Small intestine (tissue), 7 donors: ENCODE results near the gene AVEN. TPM values are rescaled to one million over a fixed set of nuclear protein-coding genes. Genes with fewer than 3 reads are reported as not detected.
"Not testable (repeated sequence)": the region's sequence is repeated elsewhere in the genome, so short reads cannot be mapped to it uniquely, and the experiment has no call there.

ENCODE experiments used
- DNase-seq, 2 donors: peaks; one replicate each; pipeline versions ENCODE4 v3.0.0 to v3.0.0-alpha.2; 2013
- FAIRE-seq: peaks from 2 replicates; lab custom pipeline; 2012; peaks lifted over from hg19 to GRCh38; lab: Jason Lieb, UNC
- H3K27ac ChIP-seq, 3 donors: one replicate each; pipeline ENCODE4 v1.5.1; 2013; ENCODE audit warnings: low read length in 2 of 3, mild to moderate bottlenecking in 2 of 3, control low read depth in 1 of 3, inconsistent platforms in 1 of 3, low read depth in 1 of 3, moderate library complexity in 1 of 3
- H3K27me3 ChIP-seq, 3 donors: one replicate each; pipeline ENCODE4 v1.6.1; 2013; ENCODE audit warnings: low read length in 3 of 3, inconsistent platforms in 1 of 3; ENCODE audit not compliant: control insufficient read depth in 3 of 3, insufficient read depth in 3 of 3
- H3K36me3 ChIP-seq, 3 donors: one replicate each; pipeline ENCODE4 v1.6.1; 2013; ENCODE audit warnings: low read length in 3 of 3, inconsistent platforms in 1 of 3, low read depth in 1 of 3, mild to moderate bottlenecking in 1 of 3, moderate library complexity in 1 of 3; ENCODE audit not compliant: control insufficient read depth in 3 of 3, insufficient read depth in 2 of 3
- H3K4me1 ChIP-seq, 3 donors: one replicate each; pipeline ENCODE4 v1.6.1; 2013; ENCODE audit warnings: low read length in 2 of 3, inconsistent platforms in 1 of 3, low read depth in 1 of 3, mild to moderate bottlenecking in 1 of 3, moderate library complexity in 1 of 3; ENCODE audit not compliant: control insufficient read depth in 3 of 3, insufficient read depth in 2 of 3
- H3K4me3 ChIP-seq, 3 donors: one replicate each; pipeline ENCODE4 v1.5.1; 2013; ENCODE audit warnings: low read length in 3 of 3, control low read depth in 1 of 3, inconsistent platforms in 1 of 3, low read depth in 1 of 3, mild to moderate bottlenecking in 1 of 3, moderate library complexity in 1 of 3
- H3K9me3 ChIP-seq, 2 donors: one replicate each; pipeline ENCODE4 v1.6.1; 2013; ENCODE audit warnings: low read depth in 1 of 2, low read length in 1 of 2; ENCODE audit not compliant: control insufficient read depth in 2 of 2, insufficient read depth in 1 of 2
- WGBS, 3 donors: extraction: QIAGEN DNeasy Blood & Tissue Kit; methylation state at CpG; one replicate each; pipeline ENCODE4 v1.1.7; 2013; 5-methylcytosine and 5-hydroxymethylcytosine counted together
- polyA plus RNA-seq, 4 donors: library from polyadenylated mRNA; stranded (reverse) in 3 of 4; unstranded in 1 of 4; fragments of 200-250 nt in 3 of 4; fragments of 120-200 nt in 1 of 4; gene quantifications; one replicate each; pipeline versions ENCODE4 v1.2.1 to v1.2.3, GENCODE V29; 2013
- donor health status: healthy with polysubstance abuse.
- donor health status: control.
- donor health status: control.
- donor health status: Bipolar disorder and iron deficiency.
- donor health status: healthy.

Gene AVEN
- polyA plus RNA-seq, 4 donors = 9.1 to 13.4 (median 12.8) TPM

- peaks cover 0 to 10% of the 10 kb centered on the region in 2 donors for H3K9me3 ChIP-seq
- WGBS, 3 donors = 79 to 86% (median 81%) methylated on average over 10 of the region's 10 CpGs
- no peak for DNase-seq
- H3K27ac ChIP-seq = no peak overlapping the region
- H3K36me3 ChIP-seq = no peaks in the 10 kb centered on the region
- H3K4me1 ChIP-seq = no peaks in the 10 kb centered on the region
- no peak for FAIRE-seq
- H3K4me3 ChIP-seq = no peak overlapping the region
- H3K27me3 ChIP-seq = no peaks in the 10 kb centered on the region
These were observed 6.8 kb downstream of the AVEN start for GRCh38 chr15:34031987-34032760.

- H3K27me3 ChIP-seq = no peaks in the 10 kb centered on the region
- H3K9me3 ChIP-seq = peaks cover 0 to 10% of the 10 kb centered on the region in 2 donors
- H3K27ac ChIP-seq = no peak overlapping the region
- no peaks in the 10 kb centered on the region for H3K4me1 ChIP-seq
- H3K4me3 ChIP-seq = no peak overlapping the region
- no peak for DNase-seq
- FAIRE-seq = no peak
- 53 to 57% (median 53%) methylated on average over 3 of the region's 3 CpGs for WGBS, 3 donors
- H3K36me3 ChIP-seq = no peaks in the 10 kb centered on the region
These were observed 11.4 kb downstream of the AVEN start for GRCh38 chr15:34027606-34028005.

GRCh38 chr15:34025252-34025651 is 13.8 kb downstream of the AVEN start:
- no peaks in the 10 kb centered on the region for H3K4me1 ChIP-seq
- no peak overlapping the region for H3K27ac ChIP-seq
- H3K36me3 ChIP-seq = no peaks in the 10 kb centered on the region
- WGBS, 3 donors = 75 to 92% (median 83%) methylated on average over 3 of the region's 3 CpGs
- no peak for FAIRE-seq
- no peak overlapping the region for H3K4me3 ChIP-seq
- DNase-seq = no peak
- H3K9me3 ChIP-seq = peaks cover 0 to 10% of the 10 kb centered on the region in 2 donors
- H3K27me3 ChIP-seq = no peaks in the 10 kb centered on the region

GRCh38 chr15:34023907-34024306 is 15.1 kb downstream of the AVEN start:
- H3K27ac ChIP-seq = no peak overlapping the region
- H3K4me3 ChIP-seq = no peak overlapping the region
- DNase-seq (no peak), FAIRE-seq (no peak)
- peaks cover 0 to 12% of the 10 kb centered on the region in 2 donors for H3K9me3 ChIP-seq
- no peaks in the 10 kb centered on the region for H3K27me3 ChIP-seq
- H3K36me3 ChIP-seq = no peaks in the 10 kb centered on the region
- no peaks in the 10 kb centered on the region for H3K4me1 ChIP-seq
- 69 to 72% (median 71%) methylated on average over 1 of the region's 1 CpG for WGBS, 3 donors

GRCh38 chr15:34019369-34019990 is 19.5 kb downstream of the AVEN start:
- DNase-seq = no peak
- no peaks in the 10 kb centered on the region for H3K27me3 ChIP-seq
- no peak overlapping the region for H3K4me3 ChIP-seq
- 93 to 99% (median 95%) methylated on average over 3 of the region's 3 CpGs for WGBS, 3 donors
- no peaks in the 10 kb centered on the region for H3K36me3 ChIP-seq
- H3K27ac ChIP-seq = no peak overlapping the region
- no peaks in the 10 kb centered on the region for H3K4me1 ChIP-seq
- peaks cover 0 to 2% of the 10 kb centered on the region in 2 donors for H3K9me3 ChIP-seq
- no peak for FAIRE-seq

GRCh38 chr15:34018738-34019137 is 20.3 kb downstream of the AVEN start:
- H3K36me3 ChIP-seq, H3K27me3 ChIP-seq, H3K4me1 ChIP-seq, H3K4me3 ChIP-seq, DNase-seq, H3K27ac ChIP-seq, H3K9me3 ChIP-seq, FAIRE-seq: not testable (repeated sequence)
- 96 to 97% (median 96%) methylated on average over 2 of the region's 2 CpGs for WGBS, 3 donors

- Histone ChIP-seq H3K4me1 (no peaks in the 10 kb centered on the region), H3K27ac (no peak overlapping the region), H3K36me3 (no peaks in the 10 kb centered on the region), H3K4me3 (no peak overlapping the region), H3K9me3 (peaks cover 0 to 2% of the 10 kb centered on the region in 2 donors), H3K27me3 (no peaks in the 10 kb centered on the region)
- DNase-seq (peak in 1 of 2 donors; percentile 52), FAIRE-seq (no peak)
- WGBS, 3 donors = 65 to 87% (median 77%) methylated on average over 16 of the region's 16 CpGs
These were observed 20.9 kb downstream of the AVEN start for GRCh38 chr15:34018021-34018645.

- 85 to 100% (median 90%) methylated on average over 2 of the region's 2 CpGs for WGBS, 3 donors
- no peak for DNase-seq
- Histone ChIP-seq H3K27ac (no peak overlapping the region), H3K9me3 (peaks cover 0 to 2% of the 10 kb centered on the region in 2 donors), H3K4me1 (no peaks in the 10 kb centered on the region), H3K4me3 (no peak overlapping the region), H3K36me3 (no peaks in the 10 kb centered on the region), H3K27me3 (no peaks in the 10 kb centered on the region)
- FAIRE-seq = no peak
These were observed 24.4 kb downstream of the AVEN start for GRCh38 chr15:34014556-34014955.
